ENCODE results near the gene SDSL. TPM values are rescaled to one million over a fixed set of nuclear protein-coding genes. Genes with fewer than 3 reads are reported as not detected.

SDSL gene
- total RNA-seq, 1 experiment from 2014 or later: 41.7 TPM

DNA sequence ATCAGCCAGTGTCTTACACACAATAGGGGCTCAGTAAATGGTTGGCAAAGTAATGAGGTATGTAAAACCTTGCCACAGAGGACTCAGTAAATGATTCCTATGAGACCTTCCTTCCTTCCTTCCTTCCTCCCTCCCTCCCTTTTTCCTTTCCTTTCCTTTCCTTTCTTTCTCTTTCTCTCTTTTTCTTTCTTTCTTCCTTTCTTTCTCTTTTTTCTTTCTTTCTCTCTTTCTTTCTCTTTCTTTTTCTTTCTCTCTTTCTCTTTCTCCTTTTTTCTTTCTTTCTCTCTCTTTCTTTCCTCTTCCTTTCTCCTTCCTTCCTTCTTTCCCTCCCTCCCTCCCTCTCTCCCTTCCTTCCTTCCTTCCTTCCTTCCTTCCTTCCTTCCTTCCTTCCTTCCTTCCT, 26.0 kb upstream of the SDSL start:
- DNase-seq (ENCODE audit: low read depth): no peak

DNA sequence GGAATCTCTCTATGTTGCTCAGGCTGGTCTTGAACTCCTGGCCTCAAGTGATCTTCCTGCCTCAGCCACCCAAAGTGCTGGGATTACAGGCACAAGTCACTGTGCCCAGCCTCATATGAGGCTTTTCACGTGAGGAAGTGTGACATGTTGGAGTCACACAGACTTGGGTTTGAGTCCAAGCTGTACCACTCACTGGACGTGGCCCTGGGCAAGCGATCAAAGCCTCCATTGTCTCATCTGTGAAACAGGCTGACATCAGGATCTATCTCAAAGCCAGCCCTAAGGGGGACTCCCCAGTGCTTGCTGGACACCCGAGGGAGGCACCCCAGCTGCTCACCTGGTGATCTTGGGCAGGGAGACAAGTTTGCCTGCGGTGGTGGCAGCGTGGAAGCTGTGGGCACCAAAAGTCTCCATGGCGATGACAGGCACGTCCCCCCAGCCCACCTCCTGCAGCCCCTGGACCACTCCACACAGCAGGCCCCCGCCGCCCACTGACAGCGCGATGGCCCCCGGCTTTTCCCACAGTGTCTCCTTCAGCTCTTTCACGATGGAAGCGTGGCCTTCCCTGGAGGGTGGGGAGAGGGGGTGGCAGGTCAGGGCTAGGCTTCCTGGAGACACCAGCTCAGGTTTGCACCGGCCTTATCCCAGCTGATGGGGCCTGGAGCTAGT, 25.2 kb upstream of the SDSL start:
- no peak for DNase-seq (ENCODE audit: low read depth)

DNA sequence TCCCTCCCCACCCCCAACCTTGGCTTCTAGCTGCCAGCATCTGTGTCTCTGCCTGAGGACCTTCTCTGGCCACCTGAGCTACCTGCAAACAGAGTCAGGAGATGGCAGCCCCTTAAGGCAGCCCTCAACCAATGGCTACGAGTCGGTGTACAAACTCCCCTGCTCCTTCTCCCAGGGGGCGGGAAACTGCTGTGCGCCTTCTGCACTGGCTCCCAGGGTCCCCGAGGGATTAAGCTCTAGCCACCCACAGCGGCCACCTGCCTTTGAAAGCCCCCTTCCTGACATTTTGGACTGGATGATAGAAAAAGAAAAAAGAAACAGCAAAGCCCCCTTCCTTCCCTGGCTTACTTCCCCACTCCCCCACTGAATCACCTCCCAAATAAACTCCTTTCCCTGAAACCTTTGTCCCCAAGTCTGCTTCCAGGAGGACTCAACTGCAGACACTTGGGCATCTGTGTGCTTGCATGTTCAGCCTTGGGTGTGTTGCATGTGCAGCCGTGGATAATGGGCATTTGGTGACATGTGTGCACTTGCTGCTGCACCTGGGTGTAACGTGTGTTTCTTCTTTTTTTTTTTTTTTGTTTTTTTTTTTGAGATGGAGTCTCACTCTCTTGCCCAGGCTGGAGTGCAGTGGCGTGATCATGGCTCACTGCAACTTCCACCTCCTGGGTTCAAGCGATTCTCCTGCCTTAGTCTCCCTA, 24.5 kb upstream of the SDSL start:
- DNase-seq (ENCODE audit: low read depth): no peak

DNA sequence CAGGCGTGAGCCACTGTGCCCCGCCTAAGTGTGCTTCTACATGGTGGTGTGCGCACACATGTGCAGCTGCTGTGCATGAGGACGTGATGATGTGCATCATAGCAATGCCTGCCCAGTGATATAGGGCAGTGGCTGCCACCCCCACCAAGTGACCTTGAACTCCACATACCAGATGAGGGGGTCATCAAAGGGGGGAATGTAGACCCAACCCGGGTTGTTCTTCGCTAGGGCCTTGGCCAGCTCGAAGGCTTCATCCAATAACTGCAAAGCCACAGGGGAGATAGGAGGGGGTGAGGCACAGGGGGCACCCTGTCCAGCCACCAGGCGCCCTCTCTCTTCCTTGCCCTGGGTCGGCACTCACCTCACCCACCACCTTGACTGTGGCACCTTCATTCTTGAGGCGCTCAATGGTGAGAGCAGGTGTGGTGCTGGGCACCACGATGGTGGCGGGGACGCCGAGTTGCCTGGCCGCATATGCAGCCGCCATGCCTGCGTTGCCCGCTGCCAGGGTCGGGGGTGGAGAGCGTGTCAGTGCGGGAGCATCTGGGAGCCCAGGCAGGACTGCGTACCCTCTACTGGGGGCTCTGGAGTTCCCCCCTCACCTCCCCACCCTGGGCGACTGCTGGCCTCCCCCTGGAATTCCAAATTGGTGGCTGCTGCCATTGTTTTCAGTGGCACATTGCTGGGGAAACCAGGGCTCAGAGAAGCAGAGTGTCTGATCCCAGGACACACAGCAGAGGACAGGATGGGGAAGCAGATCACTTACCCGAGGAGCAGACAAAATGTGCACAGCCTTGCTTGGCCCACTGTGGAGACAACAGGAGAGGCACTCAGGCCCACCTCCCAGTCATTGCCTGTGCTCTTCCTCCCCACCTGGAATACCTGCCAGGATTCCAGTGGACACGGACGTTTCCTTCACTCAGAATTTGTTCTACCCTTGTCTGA, 23.6 kb upstream of the SDSL start:
- DNase-seq (ENCODE audit: low read depth): no peak

- DNase-seq (ENCODE audit: low read depth): no peak
Measured at GRCh38 chr12:113399490-113399889, 22.7 kb upstream of the SDSL start.

- DNase-seq (ENCODE audit: low read depth): no peak
Measured at GRCh38 chr12:113400362-113400761, 21.8 kb upstream of the SDSL start.

GRCh38 chr12:113401066-113402000, 20.8 kb upstream of the SDSL start:
- DNase-seq (ENCODE audit: low read depth): no peak

DNA sequence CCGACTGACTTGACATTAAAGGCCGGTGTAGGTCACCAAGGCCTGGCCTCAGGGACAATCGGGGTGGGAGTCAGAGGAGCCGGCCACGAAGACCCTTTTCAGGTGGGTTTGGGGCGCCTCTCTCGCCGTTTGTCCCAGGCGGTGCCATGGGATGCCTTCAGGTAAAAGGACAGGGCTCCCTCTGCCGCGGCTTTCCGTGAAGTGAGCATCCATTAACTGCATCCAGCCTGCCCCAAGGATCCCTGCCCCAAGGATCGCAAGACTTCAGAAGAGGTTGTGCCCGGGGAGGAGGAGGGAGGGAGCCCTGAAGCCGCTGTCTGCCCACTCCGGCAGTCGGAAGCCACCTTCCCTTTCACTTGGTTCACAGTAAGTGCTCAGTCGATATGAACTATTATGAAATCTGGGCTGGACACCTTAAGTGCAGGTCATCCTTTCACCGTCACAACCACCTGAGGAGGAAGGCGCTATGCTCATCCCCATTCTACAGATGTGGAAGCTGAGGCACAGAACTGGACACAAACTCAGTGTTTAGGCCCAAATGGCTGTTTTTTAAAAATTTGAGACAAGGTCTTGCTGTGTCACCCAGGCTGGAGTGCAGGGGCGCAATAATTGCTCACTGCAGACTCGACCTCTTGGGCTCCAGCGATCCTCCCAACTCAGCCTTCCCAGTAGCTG, 19.5 kb upstream of the SDSL start:
- DNase-seq (ENCODE audit: low read depth): no peak

DNA sequence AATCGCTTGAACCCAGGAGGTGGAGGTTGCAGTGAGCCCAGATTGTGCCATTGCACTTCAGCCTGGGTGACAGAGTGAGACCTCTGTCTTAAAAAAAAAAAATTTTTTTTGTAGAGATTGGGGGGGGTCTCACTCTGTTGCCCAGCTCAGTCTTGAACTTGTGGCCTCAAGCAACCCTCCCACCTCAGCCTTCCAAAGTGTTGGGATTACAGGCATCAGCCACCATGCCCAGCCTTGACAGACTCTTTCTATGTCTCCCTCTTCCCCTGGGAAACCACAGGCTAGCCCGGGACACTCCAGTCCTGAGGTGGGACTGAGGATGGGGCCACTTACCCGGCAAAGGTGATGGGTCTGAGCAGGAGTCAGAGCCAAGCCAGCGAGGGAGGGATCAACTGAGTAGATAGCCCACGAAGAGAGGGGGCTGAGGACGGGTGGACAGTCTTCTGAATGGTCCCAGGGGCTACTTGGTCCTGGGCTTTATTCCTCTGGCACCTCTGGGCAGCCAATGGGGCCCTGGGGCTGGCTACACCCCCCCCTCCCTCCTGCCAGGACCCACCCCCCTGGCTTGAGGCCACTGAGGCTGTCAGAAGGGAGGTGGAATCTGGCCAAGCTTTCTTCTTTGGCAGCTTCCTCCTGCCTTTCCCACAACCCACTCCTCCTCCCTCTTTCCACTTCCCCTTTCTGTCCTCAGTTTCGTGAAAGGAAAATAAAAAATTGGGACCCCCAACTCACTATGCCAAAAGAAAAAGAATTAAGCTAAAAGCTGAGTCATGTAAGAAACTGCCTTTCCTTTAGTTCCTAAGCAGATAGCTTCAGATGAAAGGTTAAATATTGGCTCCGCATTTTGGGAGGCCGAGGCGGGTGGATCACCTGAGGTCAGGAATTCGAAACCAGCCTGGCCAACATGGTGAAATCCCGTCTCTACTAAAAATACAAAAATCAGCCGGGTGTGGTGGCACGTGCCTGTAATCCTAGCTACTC, 18.5 kb upstream of the SDSL start, which contains the start of gene SDS:
Gene SDS, minus strand, starts transcription at position 453 of the 981 bp plus-strand sequence. CDS start 4,179 bp downstream, outside the sequence.
- DNase-seq (ENCODE audit: low read depth): peak; percentile 61

- DNase-seq (ENCODE audit: low read depth): no peak
Measured at GRCh38 chr12:113405694-113406093, 16.5 kb upstream of the SDSL start.

DNA sequence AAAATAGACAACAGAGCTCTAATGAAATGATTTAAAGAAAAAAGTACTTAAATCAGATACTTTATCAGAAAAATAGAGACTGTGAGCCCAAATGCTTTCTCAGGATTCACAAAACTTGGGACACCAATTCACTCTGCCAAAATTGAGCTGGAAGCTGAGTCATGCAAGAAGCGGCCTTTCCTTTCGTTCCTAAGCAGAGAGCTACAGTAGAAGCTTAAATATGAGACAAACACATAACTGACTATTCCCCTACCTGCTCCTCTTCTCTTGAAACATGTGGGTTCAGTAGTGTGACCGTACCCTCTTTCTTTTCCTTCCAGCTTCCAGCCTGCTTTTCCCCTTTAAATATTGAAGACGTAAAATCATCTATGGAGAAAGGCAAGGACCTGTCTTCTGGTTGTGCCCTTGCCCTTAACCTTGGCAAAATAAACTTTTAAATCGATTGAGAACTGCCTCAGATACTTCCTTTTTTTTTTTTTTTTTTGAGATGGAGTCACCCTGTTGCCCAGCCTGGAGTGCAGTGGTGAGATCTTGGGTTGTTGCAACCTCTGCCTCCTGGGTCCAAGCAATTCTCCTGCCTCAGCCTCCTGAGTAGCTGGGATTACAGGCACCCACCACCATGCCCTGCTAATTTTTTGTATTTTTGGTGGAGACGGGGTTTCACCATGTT, 14.1 kb upstream of the SDSL start:
- DNase-seq (ENCODE audit: low read depth): peak; percentile 52

DNA sequence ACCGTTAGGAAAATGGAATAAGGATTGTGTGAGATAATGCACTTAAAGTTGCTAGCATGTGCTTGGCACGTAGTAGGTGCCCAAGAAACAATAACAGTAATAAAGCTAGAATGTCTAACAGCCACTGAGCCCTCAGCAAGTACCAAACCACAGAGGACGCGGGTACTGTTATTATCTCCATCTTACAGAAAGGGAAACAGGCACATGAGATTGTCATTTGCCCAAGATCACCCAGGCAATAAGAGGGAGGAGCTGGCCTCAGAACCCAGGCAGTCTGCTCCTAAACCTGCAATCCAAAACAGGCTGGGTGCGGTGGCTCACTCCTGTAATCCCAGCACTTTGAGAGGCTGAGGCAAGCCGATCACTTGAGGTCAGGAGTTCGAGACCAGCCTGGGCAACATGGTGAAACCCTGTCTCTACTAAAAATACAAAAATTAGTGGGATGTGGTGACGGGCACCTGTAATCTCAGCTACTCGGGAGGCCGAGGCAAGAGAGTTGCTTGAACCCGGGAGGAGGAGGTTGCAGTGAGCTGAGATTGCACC, 13.4 kb upstream of the SDSL start:
- DNase-seq (ENCODE audit: low read depth): no peak

DNA sequence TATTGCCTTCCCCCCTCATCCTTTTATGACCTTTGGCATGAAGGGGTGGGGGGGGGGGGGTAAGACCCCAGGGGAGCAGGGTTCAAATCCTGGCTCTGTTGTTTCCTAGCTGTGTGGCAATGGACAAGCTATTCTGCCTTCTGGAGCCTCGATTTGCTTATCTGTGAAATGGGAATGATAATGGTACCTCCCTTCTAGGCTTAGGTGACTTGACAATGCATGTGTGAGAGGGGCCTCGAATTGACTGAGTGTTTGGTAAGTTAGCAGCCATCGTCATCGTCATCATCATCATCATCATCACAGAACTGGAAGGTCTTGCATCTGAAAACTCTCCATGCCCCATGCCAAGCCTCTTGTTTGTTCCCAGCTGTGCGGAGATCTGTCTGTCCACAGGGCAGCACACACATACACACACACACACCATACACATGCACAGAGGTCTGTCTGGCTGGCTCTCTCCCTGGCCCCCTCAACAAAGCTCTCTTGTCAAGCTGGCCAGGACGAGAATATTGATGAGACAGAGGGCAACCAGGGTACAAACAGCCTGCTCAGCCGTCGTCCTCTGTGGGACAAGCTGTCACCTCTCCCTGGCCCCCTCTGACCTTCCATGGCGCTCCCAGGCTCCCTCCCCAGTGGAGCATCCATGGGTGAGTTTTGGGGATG, 12.6 kb upstream of the SDSL start:
- no peak for DNase-seq (ENCODE audit: low read depth)

GRCh38 chr12:113413488-113413939, 8.7 kb upstream of the SDSL start:
- DNase-seq (ENCODE audit: low read depth): peak; percentile 58

GRCh38 chr12:113414519-113415038, 7.6 kb upstream of the SDSL start:
- DNase-seq (ENCODE audit: low read depth): no peak

- peak; percentile 41 for DNase-seq (ENCODE audit: low read depth)
Measured at GRCh38 chr12:113416091-113416754, 6.0 kb upstream of the SDSL start.

Data from Daoy (cell line).